ENCODE results near the gene RASEF.
A peak's percentile ranks its signal among the peaks of the same experiment; 100 is the strongest.
"Not testable (repeated sequence)": the region's sequence is repeated elsewhere in the genome, so short reads cannot be mapped to it uniquely, and the experiment has no call there.

The RASEF gene

GRCh38 chr9:83062651-83063527, at the start of gene RASEF:
Gene RASEF (minus strand): TSS chr9:83063142. CDS start chr9:83062867, 275 bp downstream.
- peak; percentile 76 for DNase-seq

- no peak for DNase-seq
These were observed 48.2 kb upstream of the RASEF start for GRCh38 chr9:83111169-83111568.

- no peak for DNase-seq
These were observed 46.4 kb upstream of the RASEF start for GRCh38 chr9:83109296-83109695.

GRCh38 chr9:83108208-83108607, 45.3 kb upstream of the RASEF start:
- no peak for DNase-seq

GRCh38 chr9:83106772-83107171, 43.8 kb upstream of the RASEF start:
- no peak for DNase-seq

DNA sequence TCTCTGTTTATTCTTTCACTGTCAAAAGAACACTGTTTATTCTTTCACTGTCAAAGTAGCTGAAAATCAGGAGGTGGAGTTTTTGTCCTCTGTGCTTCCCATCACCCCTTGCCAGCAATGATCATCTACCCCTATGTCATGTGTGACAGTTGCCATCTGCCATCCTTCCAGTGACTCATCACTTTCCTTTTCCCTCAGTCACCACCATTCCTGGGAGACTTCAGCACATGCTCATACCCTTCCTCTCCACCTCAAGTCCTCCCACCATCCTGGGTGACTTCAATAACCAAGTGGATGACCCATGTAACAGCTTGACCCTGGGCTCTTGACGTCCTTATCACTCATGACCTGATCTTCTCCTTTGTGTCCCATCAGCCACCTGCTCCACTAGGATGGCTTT, 43.3 kb upstream of the RASEF start:
- DNase-seq = no peak

GRCh38 chr9:83097633-83098032, 34.7 kb upstream of the RASEF start:
- no peak for DNase-seq

DNA sequence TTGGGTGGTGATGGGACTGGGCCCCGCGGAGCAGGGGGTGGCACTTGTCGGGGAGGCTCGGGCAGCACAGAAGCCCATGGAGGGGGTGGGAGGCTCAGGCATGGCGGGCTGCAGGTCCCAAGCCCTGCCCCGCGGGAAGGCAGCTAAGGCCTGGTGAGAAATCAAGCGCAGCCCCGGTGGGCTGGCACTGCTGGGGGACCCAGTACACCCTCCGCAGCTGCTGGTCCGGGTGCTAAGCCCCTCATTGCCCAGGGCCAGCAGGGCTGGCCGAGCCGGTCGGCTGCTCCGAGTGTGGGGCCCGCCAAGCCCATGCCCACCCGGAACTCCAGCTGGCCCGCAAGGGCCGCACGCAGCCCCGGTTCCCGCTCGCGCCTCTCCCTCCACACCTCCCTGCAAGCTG, 30.4 kb upstream of the RASEF start:
- not testable (repeated sequence) for DNase-seq

GRCh38 chr9:83081846-83082245, 18.9 kb upstream of the RASEF start:
- DNase-seq = no peak

- no peak for DNase-seq
These were observed 18.1 kb upstream of the RASEF start for GRCh38 chr9:83081010-83081409.

DNA sequence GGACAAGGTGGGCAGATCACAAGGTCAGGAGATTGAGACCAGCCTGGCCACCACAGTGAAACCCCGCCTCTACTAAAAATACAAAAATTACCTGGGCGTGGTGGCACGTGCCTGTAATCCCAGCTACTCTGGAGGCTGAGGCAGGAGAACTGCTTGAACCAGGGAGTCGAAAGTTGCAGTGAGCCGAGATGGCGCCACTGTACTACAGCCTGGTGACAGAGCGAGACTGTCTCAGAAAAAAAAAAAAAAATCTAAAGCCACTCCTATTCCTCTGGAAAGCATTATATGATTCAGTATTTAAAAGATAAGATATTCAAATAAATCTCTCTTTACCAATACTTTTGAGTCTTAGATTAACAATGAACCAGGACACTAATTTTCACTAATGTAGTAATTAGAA, 13.0 kb upstream of the RASEF start:
- not testable (repeated sequence) for DNase-seq

DNA sequence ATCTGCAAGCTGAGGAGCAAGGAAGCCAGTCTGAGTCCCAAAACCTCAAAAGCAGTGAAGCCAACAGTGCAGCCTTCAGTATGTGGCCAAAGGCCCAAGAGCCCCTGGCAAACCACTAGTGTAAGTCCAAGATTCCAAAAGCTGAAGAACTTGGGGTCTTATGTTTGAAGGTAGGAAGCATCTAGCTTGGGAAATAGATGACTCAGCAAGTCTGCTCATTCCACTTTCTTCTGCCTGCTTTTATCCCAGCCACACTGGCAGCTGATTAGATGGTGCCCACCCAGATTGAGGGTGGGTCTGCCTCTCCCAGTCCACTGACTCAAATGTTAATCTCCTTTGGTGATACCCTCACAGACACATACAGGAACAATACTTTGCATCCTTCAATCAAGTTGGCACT, 9.6 kb upstream of the RASEF start:
- not testable (repeated sequence) for DNase-seq

DNA sequence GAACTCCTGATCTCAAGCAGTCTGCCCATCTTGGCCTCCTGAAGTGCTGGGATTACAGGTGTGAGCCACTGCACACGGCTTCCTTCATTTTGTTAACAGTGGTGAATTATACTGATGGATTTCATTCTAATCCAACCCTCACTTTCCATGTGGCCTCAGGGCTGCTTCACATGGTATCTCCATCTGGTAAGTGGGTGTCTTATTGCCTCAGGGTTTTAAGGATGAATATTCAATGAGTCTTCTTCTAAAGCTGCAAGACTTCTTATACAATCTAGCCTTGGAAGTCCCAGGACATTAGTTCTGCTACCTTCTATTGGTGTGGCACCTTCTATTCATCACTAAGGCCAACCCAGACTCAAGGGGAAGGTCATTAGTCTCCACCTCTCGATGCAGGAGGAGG, 8.7 kb upstream of the RASEF start:
- no peak for DNase-seq

- no peak for DNase-seq
These were observed 7.3 kb upstream of the RASEF start for GRCh38 chr9:83070261-83070660.

DNA sequence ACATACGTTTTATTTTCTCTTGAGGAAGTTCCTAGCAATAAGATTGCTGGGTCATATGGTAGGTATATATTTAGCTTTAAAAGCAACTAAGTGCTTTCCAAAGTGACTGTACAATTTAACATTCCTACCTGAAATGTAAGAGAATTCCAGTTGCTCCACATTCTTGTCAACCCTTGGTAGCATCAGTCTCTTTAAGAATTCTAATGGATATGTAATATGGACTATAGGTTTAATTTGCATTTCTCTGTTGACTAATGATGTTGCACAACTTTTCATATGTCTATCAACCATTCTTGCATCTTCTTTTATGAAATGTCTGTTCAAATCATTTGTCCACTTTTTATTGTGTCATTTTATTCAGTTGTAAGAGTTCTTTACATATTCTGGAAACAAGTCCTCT, 6.7 kb upstream of the RASEF start:
- DNase-seq = no peak

GRCh38 chr9:83068414-83068813, 5.5 kb upstream of the RASEF start:
- DNase-seq = peak; percentile 8

- no peak for DNase-seq
These were observed 4.6 kb upstream of the RASEF start for GRCh38 chr9:83067579-83067978.

- no peak for DNase-seq
These were observed 3.8 kb upstream of the RASEF start for GRCh38 chr9:83066771-83067170.

DNA sequence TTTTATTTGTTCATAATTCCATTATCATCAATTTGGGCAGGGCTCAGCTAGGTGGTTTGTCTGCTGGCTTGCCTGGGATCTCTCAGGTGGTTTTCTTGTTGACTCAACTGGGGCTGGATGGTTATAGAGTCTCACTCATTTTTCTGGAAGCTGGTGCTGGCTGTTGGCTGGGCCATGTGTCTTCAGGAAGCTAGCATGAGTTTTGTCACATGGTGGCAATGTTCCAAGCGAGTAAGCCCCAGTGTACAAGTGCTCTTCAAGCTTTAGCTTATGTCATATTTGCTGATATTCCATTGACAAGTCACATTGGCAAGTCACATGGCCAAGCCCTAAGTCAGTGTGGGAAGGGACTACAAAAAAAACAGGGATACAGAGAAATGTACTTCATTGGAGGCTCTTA, 2.3 kb upstream of the RASEF start:
- no peak for DNase-seq

DNA sequence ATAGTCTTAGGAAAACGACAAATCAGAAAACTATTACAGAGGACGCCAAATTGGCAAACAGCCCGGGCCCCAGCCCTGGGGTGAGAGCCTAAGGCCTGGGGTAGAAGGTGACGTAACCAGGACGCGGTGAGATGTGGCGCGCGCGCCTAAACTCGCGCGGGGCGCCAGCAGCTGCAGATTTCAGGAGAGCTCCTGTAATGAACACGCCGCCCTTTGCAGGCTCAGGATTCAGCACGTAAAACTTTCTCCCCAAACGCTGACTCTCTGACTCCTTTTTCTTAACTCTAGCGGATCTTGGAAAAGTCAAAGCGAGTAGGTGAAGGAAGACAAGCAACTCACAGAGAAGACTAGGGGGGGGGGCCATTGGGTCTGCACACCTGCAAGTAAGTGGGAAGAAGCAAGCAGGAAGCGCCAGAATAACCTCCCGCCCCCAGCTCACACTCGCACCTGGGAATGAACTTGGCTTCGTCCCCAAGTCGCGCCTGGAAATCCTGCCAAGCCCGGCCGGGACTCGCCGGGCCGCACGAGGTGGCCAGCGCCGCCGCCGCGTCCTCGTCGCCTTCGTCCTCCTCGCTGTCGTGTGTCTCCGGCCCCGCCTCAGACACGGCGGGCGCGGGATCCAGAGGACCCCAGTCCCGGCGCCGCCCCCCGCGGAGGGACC, 822 bp downstream of the RASEF start:
- peak; percentile 86 for DNase-seq

DNA sequence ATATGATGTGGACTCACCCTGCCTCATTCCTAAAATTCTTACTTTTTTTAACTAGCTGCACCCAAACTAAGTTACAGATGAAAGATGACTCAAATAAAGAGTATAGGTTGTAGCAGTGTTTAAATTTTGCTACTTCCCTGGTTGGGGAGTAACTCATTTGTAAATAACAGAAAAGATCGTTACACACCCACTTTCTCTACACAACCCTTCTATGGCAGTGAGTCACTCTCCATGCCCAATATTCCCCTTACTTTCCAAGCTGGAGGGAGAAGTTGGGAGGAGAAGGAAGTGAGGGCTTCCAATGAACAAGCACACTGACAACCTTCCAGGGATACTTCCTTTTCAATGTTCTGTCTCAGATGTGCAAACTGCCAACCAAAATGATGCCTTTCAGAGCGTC, 1.9 kb downstream of the RASEF start:
- no peak for DNase-seq

DNA sequence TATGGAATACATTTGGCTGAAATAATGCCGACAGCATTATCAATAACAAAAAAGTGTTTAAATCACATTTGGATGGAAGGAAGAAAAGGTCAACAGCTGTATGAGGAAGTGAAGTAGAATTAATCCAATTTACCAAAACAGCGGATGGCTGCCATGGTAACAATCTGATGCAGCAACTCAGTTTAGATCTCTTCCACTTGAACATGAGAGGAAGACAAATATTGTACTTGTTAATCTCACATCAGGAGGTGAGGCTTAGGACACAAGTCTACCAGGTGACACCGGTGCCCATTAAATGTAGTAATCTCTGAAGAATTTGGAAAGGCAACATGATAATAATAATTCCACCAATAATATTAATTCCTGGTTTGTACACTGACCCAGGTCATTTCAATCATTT, 2.4 kb downstream of the RASEF start:
- DNase-seq = no peak

DNA sequence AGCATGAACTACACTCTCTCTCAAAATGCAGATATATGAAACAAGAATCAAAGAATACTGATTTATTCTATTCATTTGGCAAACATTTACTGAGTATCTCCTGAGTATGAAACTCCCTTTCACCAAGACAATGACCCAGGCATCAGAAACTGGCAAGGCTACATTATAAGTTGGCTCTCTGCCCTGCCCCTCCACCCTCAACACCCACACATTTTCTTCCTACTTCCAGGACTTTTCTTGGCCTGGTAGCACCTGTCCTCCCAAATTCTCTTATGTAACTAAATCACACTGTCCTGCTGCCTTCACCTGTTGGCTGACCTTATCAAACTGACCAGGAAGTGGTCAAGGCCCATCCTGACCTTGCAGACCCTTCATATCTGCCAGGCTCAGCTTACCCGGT, 3.5 kb downstream of the RASEF start:
- peak; percentile 11 for DNase-seq

- no peak for DNase-seq
These were observed 6.0 kb downstream of the RASEF start for GRCh38 chr9:83056911-83057310.

DNA sequence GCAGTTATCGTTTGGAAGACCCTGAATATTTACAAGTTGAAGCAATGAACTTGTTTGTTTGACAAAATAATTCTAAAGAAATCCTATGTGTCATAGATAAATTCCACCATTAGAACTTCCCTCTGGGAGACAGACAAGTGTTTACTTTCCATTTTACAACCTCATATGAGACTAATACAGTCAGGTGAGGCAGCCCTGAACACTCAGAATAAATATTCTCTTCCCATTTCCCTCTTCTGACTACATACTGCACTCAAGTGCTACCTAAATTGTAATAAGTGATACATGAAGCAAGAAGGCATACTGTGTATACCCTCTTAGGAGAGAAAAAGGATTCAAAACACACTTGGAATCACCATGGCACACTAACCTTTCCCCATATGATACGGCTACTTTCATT, 6.8 kb downstream of the RASEF start:
- no peak for DNase-seq

Data from RPMI8226 (cell line).